BJ (cell line): Measurements from ENCODE around the gene VSX2. TPM values are rescaled to one million over a fixed set of nuclear protein-coding genes. Genes with fewer than 3 reads are reported as not detected.

Experiments
- CTCF ChIA-PET: fragments of 350-600 bp; formaldehyde crosslinking; extraction: SDS; loops from one replicate; lab custom pipeline; 2021; ENCODE audit warnings: antibody characterized with exemption, inconsistent platforms; lab: Yijun Ruan, JAX
- POLR2A ChIA-PET: fragments of 300-600 bp; sonication (Branson Sonifier 250); formaldehyde crosslinking; extraction: SDS; loops from one replicate; lab custom pipeline; 2021; ENCODE audit warnings: antibody characterized with exemption; lab: Charles Lee
- DNase-seq: peaks from one replicate; pipeline ENCODE4 v3.0.0-alpha.2; 2011; ENCODE audit warnings: low read depth
- H3K27me3 ChIP-seq: 2 replicates; pipeline ENCODE4 v1.6.0; 2011; ENCODE audit warnings: low read length; ENCODE audit not compliant: control insufficient read depth, insufficient read depth
- H3K36me3 ChIP-seq: 2 replicates; pipeline ENCODE4 v1.5.1; 2011; ENCODE audit warnings: low read length; ENCODE audit not compliant: control insufficient read depth, insufficient read depth
- H3K4me3 ChIP-seq: 2 replicates; pipeline ENCODE4 v1.5.1; 2011; ENCODE audit warnings: low read depth, mild to moderate bottlenecking, control low read depth, low read length
- CTCF ChIP-seq: IDR thresholded peaks from 2 replicates; pipeline ENCODE4 v1.5.1; 2011; ENCODE audit warnings: low read depth, mild to moderate bottlenecking, control low read depth, inconsistent platforms, low read length, moderate library complexity; ENCODE audit not compliant: insufficient read depth
- polyA plus RNA-seq: library from polyadenylated mRNA; depleted of rRNA; stranded (reverse); fragments of >200 nt; gene quantifications from 2 replicates; pipeline ENCODE4 v1.2.3, GENCODE V29; 2011

Gene VSX2
- polyA plus RNA-seq, 1 experiment = not detected

- TF ChIP-seq CTCF = no peak
- Histone ChIP-seq H3K36me3 (peaks cover 10% of the 10 kb centered on the region), H3K4me3 (no peak overlapping the region), H3K27me3 (no peaks in the 10 kb centered on the region)
- CTCF ChIA-PET = no interaction called here
- POLR2A ChIA-PET = no interaction called here
- DNase-seq = no peak
Observed at GRCh38 chr14:74297986-74298385, 58.7 kb downstream of the VSX2 start.

GRCh38 chr14:74299061-74299545, 59.9 kb downstream of the VSX2 start:
- Histone ChIP-seq H3K4me3 (no peak overlapping the region), H3K36me3 (peaks cover 10% of the 10 kb centered on the region), H3K27me3 (no peaks in the 10 kb centered on the region)
- DNase-seq = no peak
- CTCF ChIA-PET = interaction anchor here (1.5 kb wide), 1 partner anchor 10 kb away, joined by 3 read pairs; no protein-coding TSS in a partner anchor
- POLR2A ChIA-PET = no interaction called here
- no peak for TF ChIP-seq CTCF

- Histone ChIP-seq H3K4me3 (peak overlapping the region; percentile 91), H3K36me3 (peaks cover 6% of the 10 kb centered on the region), H3K27me3 (no peaks in the 10 kb centered on the region)
- DNase-seq = no peak
- CTCF ChIA-PET = interaction anchor here (1.2 to 4.3 kb wide), 4 partner anchors 11 to 199 kb away, joined by 3 to 16 read pairs (median 4); no protein-coding TSS in a partner anchor
- no peak for TF ChIP-seq CTCF
- POLR2A ChIA-PET = no interaction called here
Observed at GRCh38 chr14:74301594-74302151, 62.4 kb downstream of the VSX2 start.

GRCh38 chr14:74302152-74302628, 62.9 kb downstream of the VSX2 start:
- TF ChIP-seq CTCF = peak; percentile 61
- DNase-seq = no peak
- peaks cover 6% of the 10 kb centered on the region for H3K36me3 ChIP-seq
- H3K4me3 ChIP-seq = peak overlapping the region; percentile 91
- ChIA-PET CTCF (interaction anchor here (0.7 to 4.3 kb wide), 12 partner anchors 8 to 200 kb away, joined by 3 to 16 read pairs (median 4); no protein-coding TSS in a partner anchor), POLR2A (interaction anchor here (0.8 kb wide), 1 partner anchor 1278 kb away, joined by 3 read pairs; no protein-coding TSS in a partner anchor)
- no peaks in the 10 kb centered on the region for H3K27me3 ChIP-seq

- peak; percentile 54 for DNase-seq
- peak within 1 kb of the TSS; percentile 91 for H3K4me3 ChIP-seq
- H3K27me3 ChIP-seq = no peaks in the 10 kb centered on the region
- CTCF ChIA-PET = interaction anchor here (0.6 to 4.3 kb wide), 16 partner anchors 9 to 200 kb away, joined by 3 to 16 read pairs (median 4); no protein-coding TSS in a partner anchor
- peaks cover 3% of the 10 kb centered on the region for H3K36me3 ChIP-seq
- POLR2A ChIA-PET = interaction anchor here (0.8 kb wide), 1 partner anchor 1279 kb away, joined by 3 read pairs; no protein-coding TSS in a partner anchor
- TF ChIP-seq CTCF = peak; percentile 49
Observed at GRCh38 chr14:74302634-74303569, 63.7 kb downstream of the VSX2 start, which contains the start of gene ABCD4. ABCD4 (minus strand) TSS chr14:74302934; CDS start chr14:74302912, 22 bp downstream.
